Measurements from ENCODE around the gene PTCD2.

The PTCD2 gene

DNA sequence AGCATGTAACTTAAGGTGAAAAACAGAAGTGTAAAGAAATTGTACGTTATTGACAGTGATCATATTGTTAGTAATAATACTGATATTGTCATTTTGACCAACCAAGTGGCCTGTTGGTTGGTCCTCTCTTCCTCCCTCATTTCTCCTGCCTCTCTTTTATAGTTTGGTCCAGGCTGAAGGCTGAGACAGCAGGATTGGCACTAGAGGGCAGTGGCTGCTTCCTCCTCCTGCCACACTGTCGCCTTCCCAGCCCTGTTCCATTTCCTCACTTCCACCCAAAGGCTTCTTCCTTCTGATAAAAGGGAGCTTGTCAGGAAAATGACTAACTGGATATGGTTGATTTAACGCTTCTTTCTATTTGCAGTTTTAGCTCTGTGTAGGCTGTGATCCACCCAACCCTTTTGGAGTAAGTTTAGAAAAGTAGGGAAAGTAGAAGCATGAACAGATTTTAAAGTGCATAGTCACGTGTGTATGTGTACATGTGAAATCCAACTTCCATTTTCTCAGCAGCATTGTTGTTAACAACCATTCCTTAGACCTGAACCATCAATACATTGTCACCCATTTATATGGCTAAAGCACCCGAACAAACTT lies 35.6 kb downstream of the PTCD2 start:
- Histone ChIP-seq H3K4me3 (ENCODE audit: low read depth in 1 of 2, low read length in 2 of 2) (no peak overlapping the region), H3K9me3 (ENCODE audit: low read length) (no peaks in the 10 kb centered on the region), H3K4me1 (ENCODE audit: insufficient read depth, low read length) (no peaks in the 10 kb centered on the region), H3K27ac (ENCODE audit: low read depth, low read length) (no peak overlapping the region), H3K36me3 (ENCODE audit: insufficient read depth, low read length) (peaks cover 10% of the 10 kb centered on the region), H3K9ac (ENCODE audit: low read length) (no peak overlapping the region), H3K27me3 (ENCODE audit: control insufficient read depth in 1 of 2, insufficient read depth in 2 of 2, low read length in 2 of 2) (no peaks in the 10 kb centered on the region)

DNA sequence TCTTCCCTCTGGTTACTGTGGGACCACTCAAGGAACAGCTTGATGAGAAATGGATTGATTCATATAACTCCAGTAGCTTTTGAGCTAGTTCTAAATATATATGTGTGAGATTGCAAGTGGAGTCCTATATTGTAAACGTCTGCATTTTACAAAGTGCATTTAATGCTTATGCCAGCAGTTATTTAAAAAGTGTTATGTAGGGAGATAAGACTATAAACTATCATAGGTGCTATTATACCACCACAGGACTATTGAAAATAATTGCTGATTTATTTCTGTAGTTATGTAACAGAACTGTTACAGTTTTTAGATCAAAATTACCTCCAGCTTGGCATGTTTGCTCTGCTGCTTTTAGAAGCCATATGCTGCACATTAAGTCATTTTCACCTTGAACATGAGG lies 36.2 kb downstream of the PTCD2 start:
- peaks cover 15% of the 10 kb centered on the region for H3K36me3 ChIP-seq (ENCODE audit: insufficient read depth, low read length)
- no peak overlapping the region for H3K27ac ChIP-seq (ENCODE audit: low read depth, low read length)
- no peaks in the 10 kb centered on the region for H3K27me3 ChIP-seq (ENCODE audit: control insufficient read depth in 1 of 2, insufficient read depth in 2 of 2, low read length in 2 of 2)
- H3K4me1 ChIP-seq (ENCODE audit: insufficient read depth, low read length) = no peaks in the 10 kb centered on the region
- H3K9ac ChIP-seq (ENCODE audit: low read length) = no peak overlapping the region
- H3K4me3 ChIP-seq (ENCODE audit: low read depth in 1 of 2, low read length in 2 of 2) = no peak overlapping the region
- no peaks in the 10 kb centered on the region for H3K9me3 ChIP-seq (ENCODE audit: low read length)

DNA sequence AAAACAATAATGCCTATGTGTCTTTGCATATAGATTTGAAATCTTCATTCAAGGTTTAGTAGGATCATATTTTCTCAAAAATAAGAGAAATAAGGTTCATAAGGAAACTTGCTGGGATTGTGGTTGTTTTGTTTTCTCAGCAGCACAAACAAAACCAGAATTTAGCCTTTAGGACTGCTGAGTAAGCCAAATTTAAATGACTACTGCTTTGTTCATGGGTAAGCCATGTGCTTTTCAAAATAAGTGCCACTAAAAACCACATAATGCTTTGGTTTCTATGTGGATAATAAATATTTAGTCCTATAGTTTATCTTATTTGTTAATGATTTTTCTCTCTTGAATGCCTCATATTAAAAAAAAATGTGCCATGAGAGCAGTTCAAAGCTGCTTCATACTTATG lies 38.8 kb downstream of the PTCD2 start:
- H3K4me3 ChIP-seq (ENCODE audit: low read depth in 1 of 2, low read length in 2 of 2) = no peak overlapping the region
- no peaks in the 10 kb centered on the region for H3K9me3 ChIP-seq (ENCODE audit: low read length)
- no peak overlapping the region for H3K27ac ChIP-seq (ENCODE audit: low read depth, low read length)

DNA sequence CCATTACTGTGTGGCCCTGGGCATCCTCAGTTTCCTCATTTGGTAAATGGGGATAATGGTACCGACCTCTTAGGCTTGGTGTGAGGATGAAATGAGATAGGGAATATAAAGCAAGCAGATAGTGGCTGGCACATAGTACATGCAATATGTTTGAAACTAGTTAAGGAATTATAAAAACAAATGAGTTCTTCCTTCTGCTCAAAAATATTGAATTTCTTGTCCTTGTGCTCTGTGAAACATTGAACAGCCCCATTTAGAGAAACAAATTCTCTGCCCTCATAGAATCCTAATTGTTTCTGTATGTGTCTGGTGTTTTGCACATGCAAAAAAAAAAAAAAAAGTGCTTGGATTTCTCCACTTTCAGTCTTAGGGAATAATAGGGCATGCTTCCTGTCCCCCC lies 39.7 kb downstream of the PTCD2 start:
- Histone ChIP-seq H3K27ac (ENCODE audit: low read depth, low read length) (no peak overlapping the region), H3K4me3 (ENCODE audit: low read depth in 1 of 2, low read length in 2 of 2) (no peak overlapping the region), H3K4me1 (ENCODE audit: insufficient read depth, low read length) (no peaks in the 10 kb centered on the region), H3K9me3 (ENCODE audit: low read length) (no peaks in the 10 kb centered on the region), H3K9ac (ENCODE audit: low read length) (no peak overlapping the region), H3K36me3 (ENCODE audit: insufficient read depth, low read length) (peaks cover 23% of the 10 kb centered on the region), H3K27me3 (ENCODE audit: control insufficient read depth in 1 of 2, insufficient read depth in 2 of 2, low read length in 2 of 2) (no peaks in the 10 kb centered on the region)

More for the DNA sequence above, 38.8 kb downstream of the PTCD2 start:
- Histone ChIP-seq H3K27me3 (ENCODE audit: control insufficient read depth in 1 of 2, insufficient read depth in 2 of 2, low read length in 2 of 2) (no peaks in the 10 kb centered on the region), H3K9ac (ENCODE audit: low read length) (no peak overlapping the region), H3K36me3 (ENCODE audit: insufficient read depth, low read length) (peaks cover 23% of the 10 kb centered on the region), H3K4me1 (ENCODE audit: insufficient read depth, low read length) (no peaks in the 10 kb centered on the region)

DNA sequence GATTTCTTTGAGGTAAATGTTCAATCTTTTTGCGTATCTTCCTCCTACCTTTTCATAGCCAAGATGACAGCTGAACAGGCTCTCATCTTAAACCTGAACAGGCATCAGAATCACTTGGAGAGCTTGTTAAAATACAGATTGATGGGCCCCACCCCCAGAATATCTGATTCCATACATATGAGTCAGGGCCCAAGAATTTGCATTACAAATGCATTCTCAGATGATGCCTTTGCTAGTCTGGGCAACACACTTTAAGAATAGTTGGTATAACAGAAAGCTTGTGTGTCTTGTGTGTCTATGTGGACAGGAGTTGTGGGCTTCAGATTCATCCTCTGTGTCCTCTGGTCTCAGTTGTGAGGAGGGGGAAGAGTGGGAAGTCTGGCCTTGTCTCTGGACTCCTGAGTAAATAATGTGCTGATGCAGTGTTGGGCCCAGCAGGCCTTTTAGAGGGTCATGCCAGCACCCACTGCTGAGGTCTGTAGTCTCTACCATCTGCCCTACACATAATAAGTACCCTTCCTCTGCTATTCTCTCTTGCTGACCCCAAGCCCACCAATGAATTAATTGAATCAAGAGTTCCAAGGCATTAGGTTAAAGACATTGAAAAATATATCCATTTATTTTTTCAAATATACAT lies 43.1 kb downstream of the PTCD2 start:
- no peaks in the 10 kb centered on the region for H3K9me3 ChIP-seq (ENCODE audit: low read length)
- H3K27me3 ChIP-seq (ENCODE audit: control insufficient read depth in 1 of 2, insufficient read depth in 2 of 2, low read length in 2 of 2) = no peaks in the 10 kb centered on the region
- no peak overlapping the region for H3K9ac ChIP-seq (ENCODE audit: low read length)
- H3K36me3 ChIP-seq (ENCODE audit: insufficient read depth, low read length) = peaks cover 23% of the 10 kb centered on the region
- H3K4me1 ChIP-seq (ENCODE audit: insufficient read depth, low read length) = peaks cover 7% of the 10 kb centered on the region
- H3K4me3 ChIP-seq (ENCODE audit: low read depth in 1 of 2, low read length in 2 of 2) = no peak overlapping the region
- H3K27ac ChIP-seq (ENCODE audit: low read depth, low read length) = no peak overlapping the region

DNA sequence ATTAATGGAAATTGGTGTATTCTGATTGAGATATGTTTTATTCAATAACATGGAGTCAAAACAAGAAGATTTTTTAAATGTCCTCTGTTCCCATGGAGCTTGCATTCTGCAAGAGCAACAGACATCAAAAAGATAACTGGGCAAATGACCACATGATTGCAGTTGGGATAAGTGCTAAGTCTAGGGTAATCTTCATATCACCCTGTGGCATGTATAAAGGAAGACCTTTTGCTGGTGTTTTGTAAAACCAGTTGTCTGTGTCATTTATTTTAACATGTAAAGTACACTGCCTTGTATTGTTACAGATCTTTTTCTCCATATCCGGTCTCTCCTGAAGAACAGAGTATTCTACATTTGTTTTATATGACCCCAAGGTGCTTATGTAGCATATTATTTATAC lies 44.0 kb downstream of the PTCD2 start:
- H3K4me3 ChIP-seq (ENCODE audit: low read depth in 1 of 2, low read length in 2 of 2) = no peak overlapping the region
- no peaks in the 10 kb centered on the region for H3K27me3 ChIP-seq (ENCODE audit: control insufficient read depth in 1 of 2, insufficient read depth in 2 of 2, low read length in 2 of 2)
- H3K9ac ChIP-seq (ENCODE audit: low read length) = no peak overlapping the region
- H3K27ac ChIP-seq (ENCODE audit: low read depth, low read length) = no peak overlapping the region
- H3K9me3 ChIP-seq (ENCODE audit: low read length) = no peaks in the 10 kb centered on the region
- peaks cover 7% of the 10 kb centered on the region for H3K4me1 ChIP-seq (ENCODE audit: insufficient read depth, low read length)
- H3K36me3 ChIP-seq (ENCODE audit: insufficient read depth, low read length) = peaks cover 20% of the 10 kb centered on the region

DNA sequence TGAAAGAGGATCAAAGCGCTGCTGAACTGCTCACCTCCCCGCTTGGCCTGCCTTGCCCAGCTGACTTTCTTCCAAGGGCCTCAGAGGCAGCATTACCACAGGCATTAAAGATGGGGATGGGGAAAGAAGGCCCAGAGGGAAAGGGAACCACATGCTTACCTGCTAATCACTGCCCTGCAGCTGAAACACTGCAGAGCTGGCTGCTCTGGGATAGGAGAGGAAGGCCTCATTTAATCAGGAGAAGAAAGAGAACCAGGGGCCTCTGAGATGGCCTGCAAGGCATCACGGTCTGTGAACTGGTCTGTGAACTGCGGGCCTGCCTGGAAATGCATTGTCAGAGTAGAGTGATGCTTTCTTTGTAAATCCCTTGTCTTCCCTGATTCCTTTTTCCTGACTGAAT lies 44.8 kb downstream of the PTCD2 start:
- Histone ChIP-seq H3K27ac (ENCODE audit: low read depth, low read length) (no peak overlapping the region), H3K36me3 (ENCODE audit: insufficient read depth, low read length) (peaks cover 13% of the 10 kb centered on the region), H3K4me1 (ENCODE audit: insufficient read depth, low read length) (peaks cover 7% of the 10 kb centered on the region), H3K9me3 (ENCODE audit: low read length) (no peaks in the 10 kb centered on the region), H3K27me3 (ENCODE audit: control insufficient read depth in 1 of 2, insufficient read depth in 2 of 2, low read length in 2 of 2) (no peaks in the 10 kb centered on the region), H3K9ac (ENCODE audit: low read length) (no peak overlapping the region), H3K4me3 (ENCODE audit: low read depth in 1 of 2, low read length in 2 of 2) (no peak overlapping the region)

DNA sequence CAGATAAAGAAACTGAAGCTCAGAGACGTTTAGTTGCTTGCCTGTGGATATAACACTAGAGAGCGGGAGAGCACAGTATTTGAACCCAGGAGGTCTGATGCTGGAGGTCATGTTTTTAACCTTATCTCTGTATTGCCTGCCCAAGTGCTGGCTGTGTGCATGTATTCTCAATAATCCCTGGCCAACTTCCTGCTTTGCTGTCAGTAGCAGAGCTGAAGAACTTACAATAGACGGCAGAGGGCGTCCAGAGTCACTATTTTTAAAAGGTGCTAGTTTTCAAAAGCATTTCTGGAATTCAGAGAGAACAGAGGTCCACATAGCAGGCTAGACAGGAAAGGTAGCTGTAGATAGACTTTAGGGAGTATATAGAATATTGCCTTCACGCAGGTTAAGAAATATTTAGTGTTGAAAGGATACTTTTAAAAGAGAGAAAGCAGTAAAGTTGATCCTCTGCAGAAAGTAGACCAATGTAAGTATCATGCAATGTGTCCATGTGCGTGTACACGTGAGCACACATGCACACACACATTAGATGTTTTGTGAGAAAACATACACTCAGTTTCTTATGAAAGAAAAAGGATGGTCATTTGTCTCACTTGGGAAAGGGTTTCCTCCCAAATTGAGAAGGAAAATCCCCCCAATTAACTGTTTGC lies 46.3 kb downstream of the PTCD2 start:
- Histone ChIP-seq H3K9me3 (ENCODE audit: low read length) (no peaks in the 10 kb centered on the region), H3K27ac (ENCODE audit: low read depth, low read length) (no peak overlapping the region), H3K4me1 (ENCODE audit: insufficient read depth, low read length) (peaks cover 7% of the 10 kb centered on the region), H3K27me3 (ENCODE audit: control insufficient read depth in 1 of 2, insufficient read depth in 2 of 2, low read length in 2 of 2) (no peaks in the 10 kb centered on the region), H3K9ac (ENCODE audit: low read length) (no peak overlapping the region), H3K36me3 (ENCODE audit: insufficient read depth, low read length) (peaks cover 7% of the 10 kb centered on the region), H3K4me3 (ENCODE audit: low read depth in 1 of 2, low read length in 2 of 2) (no peak overlapping the region)

DNA sequence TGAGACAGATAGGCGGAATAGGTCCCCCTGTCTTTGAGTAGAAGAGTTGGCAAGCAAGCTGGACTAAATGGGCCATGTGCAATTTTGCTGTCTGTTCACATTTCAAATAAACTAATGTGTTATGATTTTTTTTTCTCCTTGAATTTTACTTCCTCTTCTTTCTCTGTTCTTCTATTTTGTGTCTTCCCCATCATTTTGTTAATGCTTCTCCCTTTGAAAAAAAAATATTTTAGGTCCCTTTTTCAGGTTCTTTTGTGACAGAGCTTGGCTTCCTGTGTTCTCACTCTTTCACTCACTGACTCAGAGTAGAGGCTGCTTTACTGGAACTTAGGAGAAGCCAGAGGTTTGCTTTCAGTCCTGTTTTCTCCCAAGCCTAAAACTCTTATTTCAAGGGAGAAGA lies 48.1 kb downstream of the PTCD2 start:
- Histone ChIP-seq H3K4me1 (ENCODE audit: insufficient read depth, low read length) (peaks cover 7% of the 10 kb centered on the region), H3K4me3 (ENCODE audit: low read depth in 1 of 2, low read length in 2 of 2) (no peak overlapping the region), H3K9me3 (ENCODE audit: low read length) (no peaks in the 10 kb centered on the region), H3K36me3 (ENCODE audit: insufficient read depth, low read length) (no peaks in the 10 kb centered on the region), H3K27me3 (ENCODE audit: control insufficient read depth in 1 of 2, insufficient read depth in 2 of 2, low read length in 2 of 2) (no peaks in the 10 kb centered on the region), H3K27ac (ENCODE audit: low read depth, low read length) (no peak overlapping the region), H3K9ac (ENCODE audit: low read length) (no peak overlapping the region)

DNA sequence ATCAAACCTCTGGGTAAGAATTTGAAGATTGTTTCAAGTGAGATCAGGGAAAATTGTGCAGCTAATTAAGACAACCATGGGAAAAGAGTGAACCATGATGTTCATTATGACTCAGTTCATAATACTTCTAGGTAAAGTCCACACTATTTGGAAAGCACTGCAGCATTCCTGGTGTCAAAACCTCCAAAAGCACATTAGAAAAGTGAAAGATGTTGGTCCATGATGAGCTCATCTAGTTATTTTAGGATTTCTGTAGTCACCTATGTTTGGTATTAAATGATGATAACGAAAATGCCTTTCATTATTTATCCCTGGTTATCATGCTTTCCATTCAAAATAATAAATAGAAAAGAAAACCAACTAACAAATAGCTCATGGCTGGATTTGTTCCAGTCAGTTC lies 49.1 kb downstream of the PTCD2 start:
- no peak overlapping the region for H3K9ac ChIP-seq (ENCODE audit: low read length)
- no peak overlapping the region for H3K4me3 ChIP-seq (ENCODE audit: low read depth in 1 of 2, low read length in 2 of 2)
- H3K36me3 ChIP-seq (ENCODE audit: insufficient read depth, low read length) = no peaks in the 10 kb centered on the region
- no peaks in the 10 kb centered on the region for H3K9me3 ChIP-seq (ENCODE audit: low read length)
- H3K27ac ChIP-seq (ENCODE audit: low read depth, low read length) = no peak overlapping the region
- H3K4me1 ChIP-seq (ENCODE audit: insufficient read depth, low read length) = peaks cover 7% of the 10 kb centered on the region
- no peaks in the 10 kb centered on the region for H3K27me3 ChIP-seq (ENCODE audit: control insufficient read depth in 1 of 2, insufficient read depth in 2 of 2, low read length in 2 of 2)

DNA sequence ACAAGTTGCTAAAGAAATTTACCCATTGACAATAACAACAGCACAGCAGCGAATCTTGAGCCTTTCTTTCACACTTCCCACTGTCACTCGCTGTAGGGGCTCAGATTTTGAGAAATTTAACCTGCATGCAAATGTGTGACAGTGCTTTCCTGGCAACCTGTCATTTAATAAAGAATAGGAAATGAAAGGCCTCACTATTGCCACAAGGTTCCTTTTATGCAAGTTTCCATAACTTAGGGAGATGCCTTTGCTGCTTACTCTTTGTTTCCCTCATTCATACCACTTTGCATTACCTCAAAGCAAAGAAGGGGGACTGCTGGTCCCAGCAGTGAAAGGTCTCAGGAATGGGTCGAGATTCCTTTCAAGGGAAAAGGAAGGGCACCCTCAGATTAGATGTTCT lies 49.5 kb downstream of the PTCD2 start:
- Histone ChIP-seq H3K4me1 (ENCODE audit: insufficient read depth, low read length) (peaks cover 7% of the 10 kb centered on the region), H3K9ac (ENCODE audit: low read length) (no peak overlapping the region), H3K4me3 (ENCODE audit: low read depth in 1 of 2, low read length in 2 of 2) (no peak overlapping the region), H3K27me3 (ENCODE audit: control insufficient read depth in 1 of 2, insufficient read depth in 2 of 2, low read length in 2 of 2) (no peaks in the 10 kb centered on the region), H3K27ac (ENCODE audit: low read depth, low read length) (no peak overlapping the region), H3K9me3 (ENCODE audit: low read length) (no peaks in the 10 kb centered on the region), H3K36me3 (ENCODE audit: insufficient read depth, low read length) (no peaks in the 10 kb centered on the region)

DNA sequence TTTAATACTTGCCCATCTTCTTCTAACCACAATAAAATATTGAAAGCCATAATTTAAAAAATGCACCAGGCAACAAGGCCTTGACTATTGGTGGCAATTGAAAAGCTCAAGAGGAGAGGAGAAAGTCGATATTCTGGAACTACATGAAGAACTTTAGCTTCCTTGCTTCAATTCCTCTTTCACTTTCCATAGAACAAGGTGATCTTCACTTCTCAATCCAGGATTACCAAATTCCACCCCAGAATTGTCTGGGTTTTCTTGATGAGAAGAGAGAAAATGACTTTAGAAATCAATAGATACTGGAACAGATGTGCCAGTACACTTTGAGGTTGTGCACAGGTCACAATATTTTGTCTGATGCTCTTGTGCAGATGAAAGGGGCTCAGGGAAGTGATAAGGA lies 52.2 kb downstream of the PTCD2 start:
- Histone ChIP-seq H3K27me3 (ENCODE audit: control insufficient read depth in 1 of 2, insufficient read depth in 2 of 2, low read length in 2 of 2) (no peaks in the 10 kb centered on the region), H3K27ac (ENCODE audit: low read depth, low read length) (no peak overlapping the region), H3K9ac (ENCODE audit: low read length) (no peak overlapping the region), H3K9me3 (ENCODE audit: low read length) (no peaks in the 10 kb centered on the region), H3K4me3 (ENCODE audit: low read depth in 1 of 2, low read length in 2 of 2) (no peak overlapping the region), H3K4me1 (ENCODE audit: insufficient read depth, low read length) (no peaks in the 10 kb centered on the region), H3K36me3 (ENCODE audit: insufficient read depth, low read length) (no peaks in the 10 kb centered on the region)

All from muscle layer of colon (tissue), 2 donors.